Keratinocyte (primary cell): ENCODE measurements around the gene LRRC27.

Experiments used
- EZH2 ChIP-seq: IDR thresholded peaks from one replicate; pipeline ENCODE4 v1.6.1; 2012; ENCODE audit warnings: inconsistent platforms, mild to moderate bottlenecking, low read length, moderate library complexity
- TF ChIP-seq, protein P1 (sequence below), 3 experiments: IDR thresholded peaks in 1 of 3; conservative IDR thresholded peaks in 1 of 3; optimal IDR thresholded peaks in 1 of 3; 2 replicates in 2 of 3; 3 replicates in 1 of 3; pipeline versions ENCODE3 to v1.5.1; 2011; ENCODE audit warnings: low read length in 3 of 3, mild to moderate bottlenecking in 3 of 3, moderate library complexity in 2 of 3, control low read depth in 1 of 3, inconsistent platforms in 1 of 3; ENCODE audit not compliant: insufficient read depth in 2 of 3; ENCODE audit errors: extremely low read depth in 1 of 3

DNA sequence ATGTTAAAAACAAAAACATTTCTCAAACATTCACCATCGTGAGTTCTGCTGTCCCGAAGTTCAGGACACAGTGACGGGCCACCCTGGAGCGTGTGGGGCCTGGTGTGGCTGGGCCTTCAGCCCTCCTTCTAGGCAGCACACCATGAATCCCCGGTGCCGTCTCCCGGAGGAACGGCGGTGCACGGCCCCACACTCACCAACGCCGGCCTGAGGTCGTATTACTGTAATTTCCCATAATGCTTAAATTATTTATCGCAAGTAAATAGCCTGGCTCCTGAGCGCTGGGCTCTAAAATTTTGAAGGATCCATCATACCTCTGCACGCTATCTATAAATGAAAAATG lies 25.7 kb upstream of the LRRC27 start:
- TF ChIP-seq, protein P1, sequence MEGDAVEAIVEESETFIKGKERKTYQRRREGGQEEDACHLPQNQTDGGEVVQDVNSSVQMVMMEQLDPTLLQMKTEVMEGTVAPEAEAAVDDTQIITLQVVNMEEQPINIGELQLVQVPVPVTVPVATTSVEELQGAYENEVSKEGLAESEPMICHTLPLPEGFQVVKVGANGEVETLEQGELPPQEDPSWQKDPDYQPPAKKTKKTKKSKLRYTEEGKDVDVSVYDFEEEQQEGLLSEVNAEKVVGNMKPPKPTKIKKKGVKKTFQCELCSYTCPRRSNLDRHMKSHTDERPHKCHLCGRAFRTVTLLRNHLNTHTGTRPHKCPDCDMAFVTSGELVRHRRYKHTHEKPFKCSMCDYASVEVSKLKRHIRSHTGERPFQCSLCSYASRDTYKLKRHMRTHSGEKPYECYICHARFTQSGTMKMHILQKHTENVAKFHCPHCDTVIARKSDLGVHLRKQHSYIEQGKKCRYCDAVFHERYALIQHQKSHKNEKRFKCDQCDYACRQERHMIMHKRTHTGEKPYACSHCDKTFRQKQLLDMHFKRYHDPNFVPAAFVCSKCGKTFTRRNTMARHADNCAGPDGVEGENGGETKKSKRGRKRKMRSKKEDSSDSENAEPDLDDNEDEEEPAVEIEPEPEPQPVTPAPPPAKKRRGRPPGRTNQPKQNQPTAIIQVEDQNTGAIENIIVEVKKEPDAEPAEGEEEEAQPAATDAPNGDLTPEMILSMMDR (optimal IDR thresholded peaks at IDR 0.05 in 1 of 3, IDR thresholded peaks at IDR 0.05 in 1 of 3, conservative IDR thresholded peaks at IDR 0.05 in 1 of 3; ENCODE audit: extremely low read depth in 1 of 3, insufficient read depth in 2 of 3, low read length in 3 of 3), result no peak
- TF ChIP-seq EZH2, result no peak
